GM12878 (cell line): ENCODE data around the gene UCN2.

ENCODE experiments used
- CEBPB ChIP-seq, 2 experiments: fragments of 150-350 bp in 1 of 2; IDR thresholded peaks; 2 replicates each; pipeline ENCODE4 v1.6.1; 2012 to 2014; ENCODE audit warnings: low read depth in 2 of 2, low read length in 2 of 2, borderline replicate concordance in 1 of 2, inconsistent platforms in 1 of 2
- HCFC1 ChIP-seq: fragments of 150-350 bp; IDR thresholded peaks from 2 replicates; pipeline ENCODE4 v1.6.1; 2014; ENCODE audit warnings: low read length
- POLR2AphosphoS2 ChIP-seq: IDR thresholded peaks from 2 replicates; pipeline ENCODE4 v1.6.1; 2011; ENCODE audit warnings: low read depth, mild to moderate bottlenecking, low read length, improper control_type of control experiment, moderate library complexity
- RBBP5 ChIP-seq: fragments of 200-600 bp; sonication (generic); conservative IDR thresholded peaks from 2 replicates; pipeline ENCODE4 v1.6.1; 2016
- TF ChIP-seq, protein P1 (sequence below), 3 experiments: IDR thresholded peaks in 2 of 3; conservative IDR thresholded peaks in 1 of 3; 2 replicates each; pipeline ENCODE4 v1.5.1; 2011; ENCODE audit warnings: low read depth in 3 of 3, low read length in 3 of 3, mild to moderate bottlenecking in 3 of 3, control low read depth in 2 of 3, moderate library complexity in 2 of 3, inconsistent platforms in 1 of 3, mixed read lengths in 1 of 3; ENCODE audit not compliant: control insufficient read depth in 2 of 3, insufficient read depth in 1 of 3; ENCODE audit errors: extremely low read depth in 1 of 3
- TF ChIP-seq, protein P2 (sequence below): fragments of 450-650 bp; IDR thresholded peaks from 2 replicates; pipeline ENCODE4 v1.6.1; 2016; ENCODE audit warnings: mild to moderate bottlenecking, moderate library complexity, borderline replicate concordance

DNA sequence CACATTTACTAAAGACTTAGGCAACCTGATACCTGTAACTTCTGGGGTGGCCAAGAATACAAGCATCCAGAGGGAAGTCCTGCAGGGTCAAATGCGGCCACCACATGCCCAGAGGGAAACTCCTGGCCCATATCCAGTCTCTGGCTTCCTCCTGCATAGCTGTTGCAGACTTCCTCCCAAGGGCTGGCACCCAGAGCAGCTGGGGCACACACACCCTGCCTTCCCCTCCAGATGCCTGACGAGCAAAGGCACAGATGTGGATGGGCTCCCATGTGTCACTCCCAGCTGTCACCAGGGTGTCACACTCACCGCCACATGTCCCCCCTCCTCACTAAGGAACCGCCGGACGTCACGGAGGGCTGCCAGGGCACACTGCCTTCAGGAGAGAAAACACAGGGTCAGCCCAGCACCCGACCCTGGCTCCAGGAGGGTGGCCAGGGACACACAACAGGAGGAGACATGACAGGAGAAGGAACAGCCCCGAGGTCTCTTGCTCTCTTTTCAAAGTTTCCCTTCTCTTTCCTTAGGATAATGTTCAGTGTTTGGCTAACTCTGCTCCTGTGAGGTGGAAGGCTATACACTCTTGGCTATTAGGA lies 20.2 kb downstream of the UCN2 start:
- TF ChIP-seq, protein P1, sequence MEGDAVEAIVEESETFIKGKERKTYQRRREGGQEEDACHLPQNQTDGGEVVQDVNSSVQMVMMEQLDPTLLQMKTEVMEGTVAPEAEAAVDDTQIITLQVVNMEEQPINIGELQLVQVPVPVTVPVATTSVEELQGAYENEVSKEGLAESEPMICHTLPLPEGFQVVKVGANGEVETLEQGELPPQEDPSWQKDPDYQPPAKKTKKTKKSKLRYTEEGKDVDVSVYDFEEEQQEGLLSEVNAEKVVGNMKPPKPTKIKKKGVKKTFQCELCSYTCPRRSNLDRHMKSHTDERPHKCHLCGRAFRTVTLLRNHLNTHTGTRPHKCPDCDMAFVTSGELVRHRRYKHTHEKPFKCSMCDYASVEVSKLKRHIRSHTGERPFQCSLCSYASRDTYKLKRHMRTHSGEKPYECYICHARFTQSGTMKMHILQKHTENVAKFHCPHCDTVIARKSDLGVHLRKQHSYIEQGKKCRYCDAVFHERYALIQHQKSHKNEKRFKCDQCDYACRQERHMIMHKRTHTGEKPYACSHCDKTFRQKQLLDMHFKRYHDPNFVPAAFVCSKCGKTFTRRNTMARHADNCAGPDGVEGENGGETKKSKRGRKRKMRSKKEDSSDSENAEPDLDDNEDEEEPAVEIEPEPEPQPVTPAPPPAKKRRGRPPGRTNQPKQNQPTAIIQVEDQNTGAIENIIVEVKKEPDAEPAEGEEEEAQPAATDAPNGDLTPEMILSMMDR (IDR thresholded peaks at IDR 0.05 in 2 of 3, conservative IDR thresholded peaks at IDR 0.05 in 1 of 3; ENCODE audit: control insufficient read depth in 2 of 3, extremely low read depth in 1 of 3, insufficient read depth in 1 of 3, low read depth in 3 of 3, low read length in 3 of 3) = no peak
- TF ChIP-seq, protein P2, sequence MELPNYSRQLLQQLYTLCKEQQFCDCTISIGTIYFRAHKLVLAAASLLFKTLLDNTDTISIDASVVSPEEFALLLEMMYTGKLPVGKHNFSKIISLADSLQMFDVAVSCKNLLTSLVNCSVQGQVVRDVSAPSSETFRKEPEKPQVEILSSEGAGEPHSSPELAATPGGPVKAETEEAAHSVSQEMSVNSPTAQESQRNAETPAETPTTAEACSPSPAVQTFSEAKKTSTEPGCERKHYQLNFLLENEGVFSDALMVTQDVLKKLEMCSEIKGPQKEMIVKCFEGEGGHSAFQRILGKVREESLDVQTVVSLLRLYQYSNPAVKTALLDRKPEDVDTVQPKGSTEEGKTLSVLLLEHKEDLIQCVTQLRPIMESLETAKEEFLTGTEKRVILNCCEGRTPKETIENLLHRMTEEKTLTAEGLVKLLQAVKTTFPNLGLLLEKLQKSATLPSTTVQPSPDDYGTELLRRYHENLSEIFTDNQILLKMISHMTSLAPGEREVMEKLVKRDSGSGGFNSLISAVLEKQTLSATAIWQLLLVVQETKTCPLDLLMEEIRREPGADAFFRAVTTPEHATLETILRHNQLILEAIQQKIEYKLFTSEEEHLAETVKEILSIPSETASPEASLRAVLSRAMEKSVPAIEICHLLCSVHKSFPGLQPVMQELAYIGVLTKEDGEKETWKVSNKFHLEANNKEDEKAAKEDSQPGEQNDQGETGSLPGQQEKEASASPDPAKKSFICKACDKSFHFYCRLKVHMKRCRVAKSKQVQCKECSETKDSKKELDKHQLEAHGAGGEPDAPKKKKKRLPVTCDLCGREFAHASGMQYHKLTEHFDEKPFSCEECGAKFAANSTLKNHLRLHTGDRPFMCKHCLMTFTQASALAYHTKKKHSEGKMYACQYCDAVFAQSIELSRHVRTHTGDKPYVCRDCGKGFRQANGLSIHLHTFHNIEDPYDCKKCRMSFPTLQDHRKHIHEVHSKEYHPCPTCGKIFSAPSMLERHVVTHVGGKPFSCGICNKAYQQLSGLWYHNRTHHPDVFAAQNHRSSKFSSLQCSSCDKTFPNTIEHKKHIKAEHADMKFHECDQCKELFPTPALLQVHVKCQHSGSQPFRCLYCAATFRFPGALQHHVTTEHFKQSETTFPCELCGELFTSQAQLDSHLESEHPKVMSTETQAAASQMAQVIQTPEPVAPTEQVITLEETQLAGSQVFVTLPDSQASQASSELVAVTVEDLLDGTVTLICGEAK = no peak
- TF ChIP-seq POLR2AphosphoS2 = no peak
- TF ChIP-seq CEBPB (IDR thresholded peaks at IDR 0.05; ENCODE audit: borderline replicate concordance in 1 of 2, low read depth in 2 of 2, low read length in 2 of 2) = no peak
- TF ChIP-seq RBBP5 = no peak
- TF ChIP-seq HCFC1 = no peak
